LNCaP clone FGC (cell line): ENCODE results near the gene LDAF1.

Experiments used
- DNase-seq: peaks from one replicate; pipeline ENCODE4 v3.0.0-alpha.2; 2011; ENCODE audit warnings: low read depth
- H3K4me3 ChIP-seq: 2 replicates; pipeline ENCODE4 v1.5.1; 2011; ENCODE audit warnings: mild to moderate bottlenecking, low read depth, low read length, control low read depth
- CTCF ChIP-seq: IDR thresholded peaks from 2 replicates; pipeline ENCODE4 v1.5.1; 2012; ENCODE audit warnings: mild to moderate bottlenecking; ENCODE audit not compliant: control insufficient read depth, insufficient read depth; ENCODE audit errors: extremely low read depth

LDAF1 gene

DNA sequence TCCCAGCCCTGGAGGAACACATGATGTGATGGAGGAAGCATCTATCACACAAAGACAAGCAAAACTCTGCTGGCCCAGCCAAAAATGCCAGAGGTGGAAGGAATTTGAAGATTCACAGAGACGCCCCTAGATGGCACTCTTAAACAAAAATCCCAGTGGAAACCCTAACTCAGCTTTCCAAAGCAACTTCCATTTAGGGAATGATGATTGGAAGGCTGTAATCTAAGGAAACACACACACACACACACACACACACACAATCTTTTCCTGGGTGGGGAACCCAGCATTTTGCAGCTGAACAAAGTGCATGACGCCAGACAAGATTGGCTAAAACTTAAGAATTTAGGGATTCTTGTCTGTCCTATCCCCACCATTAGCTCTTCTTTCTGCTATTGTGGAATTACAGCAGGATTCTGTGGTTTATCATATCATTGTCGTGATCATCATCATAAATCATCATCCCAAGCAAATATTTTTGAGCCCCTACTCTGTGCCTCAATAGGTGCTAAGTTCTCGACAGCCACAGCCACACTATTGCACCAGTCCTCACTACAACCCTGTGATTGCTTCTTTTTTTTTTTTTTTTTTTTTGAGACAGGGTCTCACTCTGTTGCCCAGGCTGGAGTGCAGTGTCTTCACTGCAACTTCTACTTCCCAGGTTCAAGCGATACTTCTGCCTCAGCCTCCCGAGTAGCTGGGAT, 1.6 kb upstream of the LDAF1 start:
- TF ChIP-seq CTCF, result peak; percentile 66
- peak; percentile 51 for DNase-seq
- no peak overlapping the region for H3K4me3 ChIP-seq

- DNase-seq, result no peak
- H3K4me3 ChIP-seq, result no peak overlapping the region
- TF ChIP-seq CTCF, result no peak
These were observed 842 bp upstream of the LDAF1 start for GRCh38 chr16:21157632-21158031.

DNA sequence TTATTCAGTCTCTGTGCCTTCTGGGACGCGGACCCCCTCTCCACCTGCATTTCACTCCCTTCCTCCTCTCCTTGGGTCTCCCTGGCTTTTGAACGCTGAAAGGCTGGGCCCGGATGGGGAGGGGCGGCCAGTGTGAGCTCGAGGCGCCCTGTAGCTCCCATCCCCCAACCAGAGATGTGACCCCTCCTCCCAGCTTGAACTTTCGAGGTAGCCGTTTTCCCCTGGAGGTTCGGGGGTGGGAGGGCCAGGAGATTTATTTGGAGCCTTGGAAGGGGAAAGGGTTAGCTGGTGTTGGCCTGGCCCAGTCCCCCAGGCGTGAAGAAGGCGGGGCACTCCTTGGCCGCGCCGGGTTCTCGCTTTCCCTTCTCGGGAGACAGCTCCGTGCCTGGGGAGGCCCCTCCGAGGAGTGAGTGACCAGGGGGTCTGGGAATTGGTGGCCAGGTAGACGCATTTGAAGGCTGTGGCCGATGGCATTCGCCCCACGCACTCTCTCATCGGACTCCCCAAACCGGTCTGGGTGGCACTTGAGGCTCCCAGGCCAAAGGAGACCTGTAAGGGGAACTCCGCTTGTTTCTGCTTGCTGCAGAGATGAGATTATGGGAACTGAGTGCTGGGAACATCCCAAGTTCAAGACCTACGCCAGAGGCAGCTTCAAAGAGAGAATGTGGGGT, 942 bp downstream of the LDAF1 start:
- H3K4me3 ChIP-seq, result peak overlapping the region; percentile 77
- peak; percentile 42 for DNase-seq
- TF ChIP-seq CTCF, result no peak

DNA sequence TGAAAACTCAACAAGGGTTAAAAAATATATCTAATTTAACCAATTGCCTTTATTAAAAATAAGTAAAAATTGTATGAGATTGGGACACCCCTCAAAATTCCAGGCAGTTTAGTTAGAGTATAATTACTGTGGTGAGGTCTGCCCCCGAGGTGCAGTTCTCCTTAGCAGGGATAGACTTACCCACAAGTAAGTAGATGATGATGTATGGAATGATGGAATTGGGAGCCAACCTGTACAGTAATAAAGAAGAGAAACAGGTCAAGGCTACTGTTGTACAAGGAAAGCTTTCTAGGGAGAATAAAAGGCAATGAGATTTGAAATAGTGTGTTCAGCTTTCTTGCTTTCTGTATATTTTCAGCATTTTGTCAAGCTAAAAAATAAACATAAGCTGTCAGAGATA, 1.8 kb downstream of the LDAF1 start:
- H3K4me3 ChIP-seq, result no peak overlapping the region
- DNase-seq, result no peak
- no peak for TF ChIP-seq CTCF

DNA sequence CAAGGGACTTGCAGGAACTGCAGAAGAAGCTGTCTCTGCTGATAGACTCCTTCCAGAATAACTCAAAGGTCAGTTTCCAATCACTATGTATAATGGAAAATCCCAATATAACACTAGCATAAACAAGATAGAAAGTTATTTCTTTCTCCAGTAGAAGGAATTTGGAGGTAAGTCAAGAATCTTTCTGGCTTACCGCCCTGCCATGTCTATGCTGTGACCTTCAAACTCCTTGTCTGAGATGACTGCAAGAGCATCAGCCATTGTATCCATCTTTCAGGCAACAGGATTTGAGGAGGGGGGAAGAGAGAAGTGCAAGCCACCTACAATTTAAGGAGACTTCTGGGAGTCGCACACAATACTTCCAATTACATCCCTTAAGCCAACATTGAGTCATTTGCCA, 2.7 kb downstream of the LDAF1 start:
- TF ChIP-seq CTCF, result no peak
- no peak for DNase-seq

GRCh38 chr16:21162661-21163151, 4.2 kb downstream of the LDAF1 start:
- peak; percentile 73 for DNase-seq
- no peak for TF ChIP-seq CTCF
- H3K4me3 ChIP-seq, result no peak overlapping the region

More for the DNA sequence above, 2.7 kb downstream of the LDAF1 start:
- H3K4me3 ChIP-seq, result no peak overlapping the region

GRCh38 chr16:21163576-21163975, 5.1 kb downstream of the LDAF1 start:
- H3K4me3 ChIP-seq, result no peak overlapping the region
- no peak for TF ChIP-seq CTCF

More at GRCh38 chr16:21163576-21163975, 5.1 kb downstream of the LDAF1 start:
- DNase-seq, result no peak
